ENCODE measurements around the gene ZFYVE28. TPM values are rescaled to one million over a fixed set of nuclear protein-coding genes. Genes with fewer than 3 reads are reported as not detected.

ZFYVE28 gene
- total RNA-seq, 1 experiment from 2014 or later, result 19.2 TPM

DNA sequence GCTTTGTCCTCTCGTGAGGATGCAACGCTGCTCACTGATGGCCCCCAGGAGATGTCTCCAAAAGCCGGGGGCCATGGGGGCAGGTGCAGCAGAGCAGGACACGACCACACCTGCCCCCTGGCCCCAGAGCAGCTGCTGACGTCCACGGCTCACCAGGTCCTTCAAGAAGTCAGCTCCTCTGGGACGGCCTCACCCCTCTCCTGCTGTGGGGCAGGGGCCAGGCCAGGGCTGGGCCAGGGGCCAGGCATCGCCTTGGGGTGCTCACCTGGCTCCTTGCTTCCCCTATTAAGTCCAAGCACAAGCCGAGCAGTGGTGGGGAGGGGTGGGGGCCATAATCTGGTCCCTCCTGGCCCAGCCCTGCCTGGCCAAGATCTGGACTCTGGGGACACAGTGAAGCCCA is 128.0 kb downstream of the ZFYVE28 start:
- Histone ChIP-seq H3K9ac (ENCODE audit: low read length) (no peak overlapping the region), H3K9me3 (ENCODE audit: control insufficient read depth in 1 of 2, insufficient read depth in 1 of 2, low read depth in 1 of 2, low read length in 2 of 2) (no peaks in the 10 kb centered on the region), H3K36me3 (ENCODE audit: control insufficient read depth in 1 of 2, insufficient read depth in 2 of 2, low read length in 2 of 2) (no peaks in the 10 kb centered on the region), H3K27me3 (ENCODE audit: insufficient read depth, low read length) (no peaks in the 10 kb centered on the region), H3K4me3 (replicated peaks in 1 of 2; ENCODE audit: low read depth in 1 of 2, low read length in 2 of 2) (no peak overlapping the region), H4K20me1 (ENCODE audit: insufficient read depth) (no peaks in the 10 kb centered on the region), H3K79me2 (ENCODE audit: insufficient read depth, low read length) (no peaks in the 10 kb centered on the region), H2AFZ (ENCODE audit: low read depth, low read length, poor library complexity, severe bottlenecking) (no peak overlapping the region), H3K9me2 (ENCODE audit: insufficient read depth) (no peaks in the 10 kb centered on the region), H3K4me1 (ENCODE audit: control insufficient read depth in 1 of 2, insufficient read depth in 2 of 2, low read length in 2 of 2) (peaks cover 0 to 4% of the 10 kb centered on the region in 2 experiments; a peak in 2 of 4 replicates), H3K4me2 (ENCODE audit: low read length) (no peak overlapping the region), H3K27ac (ENCODE audit: low read depth, low read length) (no peak overlapping the region)
- no TSS peak for BruUV-seq (replicated peaks)
- DNase-seq (ENCODE audit: low read depth, low spot score), result no peak
- intact Hi-C loops (cut with micrococcal nuclease), result no loop called here
- RAD21 ChIA-PET (ENCODE audit: low non-redundant PET in 1 of 2, low total read pairs in 2 of 2, uncharacterized antibody in 2 of 2, unreplicated experiment in 2 of 2), result no interaction called here
- CTCF ChIA-PET, result no interaction called here
- POLR2A ChIA-PET, result no interaction called here
- no peak for TF ChIP-seq SIN3A (IDR thresholded peaks at IDR 0.05; ENCODE audit: low read depth)
- TF ChIP-seq RAD21 (IDR thresholded peaks at IDR 0.05; ENCODE audit: low read depth), result no peak
- TF ChIP-seq TCF7L2 (IDR thresholded peaks at IDR 0.05; ENCODE audit: borderline replicate concordance, extremely low read depth, insufficient read depth, insufficient read length), result no peak
- no peak for ATAC-seq

DNA sequence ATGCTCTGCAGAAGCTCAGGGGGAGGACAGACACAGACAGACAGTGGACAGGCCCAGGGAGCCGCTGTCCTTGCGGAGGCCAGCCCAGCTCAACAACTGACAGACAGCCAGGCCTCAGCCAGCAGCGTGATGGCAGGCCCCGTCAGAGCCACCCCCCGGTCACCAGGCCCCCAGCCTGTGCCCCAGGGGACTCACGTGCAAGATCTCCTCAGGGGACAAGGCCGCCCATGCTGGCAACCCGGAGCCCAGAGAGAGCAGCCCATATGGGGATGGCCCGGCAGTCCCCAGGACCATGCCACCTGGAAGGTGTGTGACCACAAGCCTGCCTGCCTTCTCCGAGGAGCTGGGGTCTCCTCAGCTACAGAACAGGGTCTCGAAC is 128.5 kb downstream of the ZFYVE28 start:
- no peaks in the 10 kb centered on the region for H3K9me3 ChIP-seq (ENCODE audit: control insufficient read depth in 1 of 2, insufficient read depth in 1 of 2, low read depth in 1 of 2, low read length in 2 of 2)
- intact Hi-C loops (cut with micrococcal nuclease), result no loop called here
- BruUV-seq (replicated peaks), result no TSS peak
- no peaks in the 10 kb centered on the region for H3K79me2 ChIP-seq (ENCODE audit: insufficient read depth, low read length)
- TF ChIP-seq EZH2 (IDR thresholded peaks at IDR 0.05) (no peak), ZNF274 (IDR thresholded peaks at IDR 0.05; ENCODE audit: low read depth, low read length) (no peak), ZFX (IDR thresholded peaks at IDR 0.05) (no peak), SIN3A (IDR thresholded peaks at IDR 0.05; ENCODE audit: low read depth) (no peak)
- TF ChIP-seq, protein P1, sequence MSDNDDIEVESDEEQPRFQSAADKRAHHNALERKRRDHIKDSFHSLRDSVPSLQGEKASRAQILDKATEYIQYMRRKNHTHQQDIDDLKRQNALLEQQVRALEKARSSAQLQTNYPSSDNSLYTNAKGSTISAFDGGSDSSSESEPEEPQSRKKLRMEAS (IDR thresholded peaks at IDR 0.05), result no peak
- TF ChIP-seq, protein P2, sequence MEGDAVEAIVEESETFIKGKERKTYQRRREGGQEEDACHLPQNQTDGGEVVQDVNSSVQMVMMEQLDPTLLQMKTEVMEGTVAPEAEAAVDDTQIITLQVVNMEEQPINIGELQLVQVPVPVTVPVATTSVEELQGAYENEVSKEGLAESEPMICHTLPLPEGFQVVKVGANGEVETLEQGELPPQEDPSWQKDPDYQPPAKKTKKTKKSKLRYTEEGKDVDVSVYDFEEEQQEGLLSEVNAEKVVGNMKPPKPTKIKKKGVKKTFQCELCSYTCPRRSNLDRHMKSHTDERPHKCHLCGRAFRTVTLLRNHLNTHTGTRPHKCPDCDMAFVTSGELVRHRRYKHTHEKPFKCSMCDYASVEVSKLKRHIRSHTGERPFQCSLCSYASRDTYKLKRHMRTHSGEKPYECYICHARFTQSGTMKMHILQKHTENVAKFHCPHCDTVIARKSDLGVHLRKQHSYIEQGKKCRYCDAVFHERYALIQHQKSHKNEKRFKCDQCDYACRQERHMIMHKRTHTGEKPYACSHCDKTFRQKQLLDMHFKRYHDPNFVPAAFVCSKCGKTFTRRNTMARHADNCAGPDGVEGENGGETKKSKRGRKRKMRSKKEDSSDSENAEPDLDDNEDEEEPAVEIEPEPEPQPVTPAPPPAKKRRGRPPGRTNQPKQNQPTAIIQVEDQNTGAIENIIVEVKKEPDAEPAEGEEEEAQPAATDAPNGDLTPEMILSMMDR (IDR thresholded peaks at IDR 0.05 in 2 of 3, conservative IDR thresholded peaks at IDR 0.05 in 1 of 3; ENCODE audit: borderline replicate concordance in 1 of 3, insufficient read depth in 1 of 3, low read depth in 2 of 3, low read length in 2 of 3), result no peak
- POLR2A ChIA-PET, result no interaction called here
- H3K27me3 ChIP-seq (ENCODE audit: insufficient read depth, low read length), result no peaks in the 10 kb centered on the region
- H3K27ac ChIP-seq (ENCODE audit: low read depth, low read length), result no peak overlapping the region
- H3K9me2 ChIP-seq (ENCODE audit: insufficient read depth), result no peaks in the 10 kb centered on the region
- no peak for ATAC-seq
- RAD21 ChIA-PET (ENCODE audit: low non-redundant PET in 1 of 2, low total read pairs in 2 of 2, uncharacterized antibody in 2 of 2, unreplicated experiment in 2 of 2), result no interaction called here
- no peaks in the 10 kb centered on the region for H4K20me1 ChIP-seq (ENCODE audit: insufficient read depth)
- no peaks in the 10 kb centered on the region for H3K36me3 ChIP-seq (ENCODE audit: control insufficient read depth in 1 of 2, insufficient read depth in 2 of 2, low read length in 2 of 2)
- DNase-seq (ENCODE audit: low read depth, low spot score), result no peak
- peaks cover 0 to 9% of the 10 kb centered on the region in 2 experiments; a peak in 2 of 4 replicates for H3K4me1 ChIP-seq (ENCODE audit: control insufficient read depth in 1 of 2, insufficient read depth in 2 of 2, low read length in 2 of 2)
- H3K4me2 ChIP-seq (ENCODE audit: low read length), result no peak overlapping the region
- CTCF ChIA-PET, result no interaction called here
- no peak overlapping the region for H3K4me3 ChIP-seq (replicated peaks in 1 of 2; ENCODE audit: low read depth in 1 of 2, low read length in 2 of 2)
- H3K9ac ChIP-seq (ENCODE audit: low read length), result no peak overlapping the region
- H2AFZ ChIP-seq (ENCODE audit: low read depth, low read length, poor library complexity, severe bottlenecking), result no peak overlapping the region

All from HCT116 (cell line).